HFFc6 (cell line): ENCODE data around the gene ITPK1. TPM values are rescaled to one million over a fixed set of nuclear protein-coding genes. Genes with fewer than 3 reads are reported as not detected.

ENCODE experiments used
- DNase-seq: peaks from one replicate; pipeline ENCODE4 v3.0.0-alpha.2; 2018
- H3K27ac Mint-ChIP-seq: 2 replicates; pipeline ENCODE4 v1.8.0; 2020; ENCODE audit warnings: mild to moderate bottlenecking, mixed read lengths
- H3K27me3 Mint-ChIP-seq: 2 replicates; pipeline ENCODE4 v1.8.0; 2021; ENCODE audit warnings: mild to moderate bottlenecking, moderate library complexity, mixed read lengths; ENCODE audit not compliant: insufficient read depth
- H3K36me3 Mint-ChIP-seq: 2 replicates; pipeline ENCODE4 v1.8.0; 2021; ENCODE audit warnings: low read depth, mixed read lengths
- H3K4me1 Mint-ChIP-seq: 2 replicates; pipeline ENCODE4 v1.8.0; 2020; ENCODE audit warnings: low read depth, mixed read lengths
- H3K4me3 Mint-ChIP-seq: 2 replicates; pipeline ENCODE4 v1.8.0; 2020; ENCODE audit warnings: mild to moderate bottlenecking, moderate library complexity, mixed read lengths
- H3K9me3 Mint-ChIP-seq: 2 replicates; pipeline ENCODE4 v1.8.0; 2020; ENCODE audit warnings: mild to moderate bottlenecking, mixed read lengths
- total RNA-seq, 6 experiments: library from RNA; stranded (reverse); fragmentation: NEBNext Ultra II Directional; extraction: Animal tissue kit (Norgen Biotek cat#: 25700); gene quantifications; 2 replicates in 1 of 6; 3 replicates in 5 of 6; pipeline ENCODE4 v1.2.3, GENCODE V29; 2021
- TF ChIP-seq, protein P1 (sequence below): fragments of 200-600 bp; sonication (generic); IDR thresholded peaks from 2 replicates; pipeline ENCODE4 v1.5.0; 2021; ENCODE audit warnings: antibody characterized with exemption, mild to moderate bottlenecking

ITPK1 gene
- total RNA-seq, 6 experiments from 2014 or later, result 27.3 to 38.1 (median 32.4) TPM

GRCh38 chr14:93089521-93090269 is 26.0 kb downstream of the ITPK1 start:
- Mint-ChIP-seq H3K9me3 (no peaks in the 10 kb centered on the region), H3K4me1 (peaks cover 30% of the 10 kb centered on the region), H3K4me3 (no peak overlapping the region), H3K27ac (no peak overlapping the region), H3K27me3 (no peaks in the 10 kb centered on the region; the same call in 1 of the 2 replicates), H3K36me3 (no peaks in the 10 kb centered on the region)
- TF ChIP-seq, protein P1, sequence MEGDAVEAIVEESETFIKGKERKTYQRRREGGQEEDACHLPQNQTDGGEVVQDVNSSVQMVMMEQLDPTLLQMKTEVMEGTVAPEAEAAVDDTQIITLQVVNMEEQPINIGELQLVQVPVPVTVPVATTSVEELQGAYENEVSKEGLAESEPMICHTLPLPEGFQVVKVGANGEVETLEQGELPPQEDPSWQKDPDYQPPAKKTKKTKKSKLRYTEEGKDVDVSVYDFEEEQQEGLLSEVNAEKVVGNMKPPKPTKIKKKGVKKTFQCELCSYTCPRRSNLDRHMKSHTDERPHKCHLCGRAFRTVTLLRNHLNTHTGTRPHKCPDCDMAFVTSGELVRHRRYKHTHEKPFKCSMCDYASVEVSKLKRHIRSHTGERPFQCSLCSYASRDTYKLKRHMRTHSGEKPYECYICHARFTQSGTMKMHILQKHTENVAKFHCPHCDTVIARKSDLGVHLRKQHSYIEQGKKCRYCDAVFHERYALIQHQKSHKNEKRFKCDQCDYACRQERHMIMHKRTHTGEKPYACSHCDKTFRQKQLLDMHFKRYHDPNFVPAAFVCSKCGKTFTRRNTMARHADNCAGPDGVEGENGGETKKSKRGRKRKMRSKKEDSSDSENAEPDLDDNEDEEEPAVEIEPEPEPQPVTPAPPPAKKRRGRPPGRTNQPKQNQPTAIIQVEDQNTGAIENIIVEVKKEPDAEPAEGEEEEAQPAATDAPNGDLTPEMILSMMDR, result no peak
- DNase-seq, result no peak

DNA sequence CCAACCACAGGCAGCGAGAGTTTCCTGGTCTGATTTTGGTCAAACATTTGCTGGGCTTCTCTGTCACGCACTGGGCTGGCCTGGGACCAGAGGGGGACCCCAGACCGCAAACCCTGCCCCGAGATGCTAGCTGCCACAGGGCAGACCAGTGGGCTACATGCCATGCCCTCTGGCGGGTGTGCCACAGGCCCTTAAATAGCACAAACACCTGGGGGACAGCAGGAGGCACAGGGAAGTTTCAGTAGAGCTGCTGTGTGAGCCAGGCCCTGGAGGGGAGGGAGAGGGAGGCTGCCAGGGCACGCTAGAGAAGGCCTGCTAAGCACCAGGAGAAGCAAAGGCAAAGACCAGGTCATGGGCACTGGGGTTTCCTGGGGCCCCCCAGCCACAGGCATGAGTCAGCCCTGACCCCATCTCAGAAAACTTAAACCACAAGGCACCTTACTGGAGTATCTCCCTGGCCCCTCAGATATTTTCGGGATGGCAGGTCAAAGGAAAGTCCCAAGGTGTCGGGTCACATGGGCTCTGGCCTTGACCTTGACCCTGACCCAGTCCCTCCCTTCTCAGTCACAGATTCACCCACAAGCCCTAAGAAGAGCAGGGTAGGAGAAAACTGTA is 29.2 kb downstream of the ITPK1 start:
- Mint-ChIP-seq H3K9me3 (no peaks in the 10 kb centered on the region), H3K27me3 (no peaks in the 10 kb centered on the region), H3K27ac (peak overlapping the region; percentile 31; the same call in 1 of the 2 replicates), H3K36me3 (no peaks in the 10 kb centered on the region), H3K4me1 (peaks cover 29% of the 10 kb centered on the region), H3K4me3 (no peak overlapping the region)
- TF ChIP-seq, protein P1, result no peak
- DNase-seq, result no peak

DNA sequence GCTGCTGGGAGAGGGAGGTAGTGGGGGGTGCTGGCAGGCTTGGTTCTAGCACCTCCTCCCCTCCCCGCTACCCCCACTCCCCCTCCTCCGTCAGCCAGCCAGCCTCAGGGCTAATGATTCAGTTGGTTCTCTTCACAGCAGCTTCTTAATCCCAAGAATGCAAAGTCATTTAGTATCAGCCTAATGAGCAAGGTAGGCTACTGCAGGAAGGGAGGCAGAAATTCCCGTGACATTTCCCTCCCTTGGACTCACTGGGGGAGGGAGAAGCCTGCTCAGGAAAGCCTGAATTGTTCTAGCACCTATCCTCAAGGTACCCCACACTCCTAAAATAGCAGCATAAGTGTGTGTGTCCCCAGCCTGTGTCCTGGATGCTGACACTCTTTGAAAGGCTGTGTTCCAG is 29.8 kb downstream of the ITPK1 start:
- Mint-ChIP-seq H3K4me3 (no peak overlapping the region), H3K27ac (peak overlapping the region; percentile 31; the same call in 1 of the 2 replicates), H3K9me3 (no peaks in the 10 kb centered on the region), H3K27me3 (no peaks in the 10 kb centered on the region), H3K4me1 (peaks cover 23% of the 10 kb centered on the region), H3K36me3 (no peaks in the 10 kb centered on the region)
- TF ChIP-seq, protein P1, result no peak
- peak; percentile 40 for DNase-seq

DNA sequence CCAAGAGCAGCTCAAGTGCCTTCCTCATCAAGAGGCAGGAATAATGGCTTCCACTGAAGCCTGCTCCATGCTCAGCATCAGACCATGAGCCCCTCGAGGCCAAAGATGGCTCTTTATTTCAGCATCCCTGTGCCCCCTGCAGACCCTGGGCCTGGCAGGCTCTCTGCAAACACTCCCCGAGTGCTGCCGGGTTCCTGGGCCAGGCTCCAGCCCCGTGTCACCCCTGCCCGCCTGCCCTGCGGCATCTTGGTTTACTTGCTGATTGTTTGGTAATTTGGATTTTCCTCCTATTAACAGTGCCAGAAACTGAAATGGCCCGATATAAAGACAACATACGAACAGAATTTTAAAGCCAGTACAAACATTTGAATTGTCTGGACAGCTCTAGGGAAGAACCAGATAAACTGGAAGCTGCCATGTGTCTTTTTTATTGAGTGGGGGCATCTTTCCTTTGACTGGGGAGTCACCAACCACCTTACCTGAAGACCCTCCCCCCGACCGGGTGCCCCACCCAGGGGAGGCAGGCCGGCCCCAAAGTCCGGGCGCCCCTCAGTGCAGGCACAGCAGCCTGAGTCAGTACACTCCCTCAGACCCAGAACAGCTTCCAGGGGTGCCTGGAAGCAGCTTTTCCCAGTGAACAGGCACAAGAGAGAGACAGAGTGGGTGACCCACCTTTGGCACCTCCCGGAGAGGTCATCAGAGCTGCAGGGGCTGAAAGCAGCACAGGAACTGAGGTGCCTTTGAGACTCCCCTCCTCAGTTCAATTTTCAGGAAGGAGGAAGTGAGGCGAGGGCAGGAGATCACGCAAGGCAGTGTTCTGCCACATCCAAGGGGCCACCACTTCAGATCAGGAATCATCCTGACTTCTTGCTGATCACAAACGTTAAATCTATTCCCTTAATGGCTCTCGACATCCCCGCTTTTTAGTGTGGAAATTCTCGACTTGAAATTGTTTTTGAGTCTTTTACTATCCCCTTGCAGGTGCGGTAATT is 30.6 kb downstream of the ITPK1 start:
- no peak for DNase-seq

DNA sequence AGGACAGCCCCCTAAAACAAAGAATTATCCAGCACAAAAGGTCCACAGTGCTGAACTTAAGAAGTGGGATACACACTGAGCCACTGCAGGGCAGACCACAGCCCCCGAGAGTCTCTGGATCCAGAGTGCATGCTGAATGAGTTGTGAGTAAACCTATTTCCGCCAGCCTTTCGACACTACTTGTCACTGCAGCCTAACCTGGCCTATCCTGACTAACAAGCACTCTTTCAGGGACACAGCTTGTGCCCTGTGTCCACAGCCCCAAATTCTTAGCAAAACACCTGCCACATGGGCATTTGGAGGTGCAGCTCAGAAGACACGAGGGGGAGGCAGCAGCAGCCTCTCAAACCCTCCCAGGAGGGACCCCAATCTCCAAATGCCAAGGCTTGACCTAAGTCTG is 31.3 kb downstream of the ITPK1 start:
- no peaks in the 10 kb centered on the region for H3K9me3 Mint-ChIP-seq
- H3K27me3 Mint-ChIP-seq, result no peaks in the 10 kb centered on the region; the same call in 1 of the 2 replicates
- no peak overlapping the region for H3K27ac Mint-ChIP-seq
- no peak for DNase-seq
- no peaks in the 10 kb centered on the region for H3K36me3 Mint-ChIP-seq
- peaks cover 27% of the 10 kb centered on the region for H3K4me1 Mint-ChIP-seq
- TF ChIP-seq, protein P1, result no peak
- H3K4me3 Mint-ChIP-seq, result no peak overlapping the region

More for the DNA sequence above, 30.6 kb downstream of the ITPK1 start:
- Mint-ChIP-seq H3K36me3 (no peaks in the 10 kb centered on the region), H3K4me1 (peaks cover 21% of the 10 kb centered on the region), H3K27ac (no peak overlapping the region), H3K9me3 (no peaks in the 10 kb centered on the region), H3K27me3 (no peaks in the 10 kb centered on the region), H3K4me3 (no peak overlapping the region)
- TF ChIP-seq, protein P1, result no peak
